Measurements from ENCODE around the gene BPIFB1. TPM values are rescaled to one million over a fixed set of nuclear protein-coding genes. Genes with fewer than 3 reads are reported as not detected.

The BPIFB1 gene
- total and polyA plus RNA-seq, 2 of the 13 experiments (the other 11 are each of a cell fraction or from before 2014, with no cell fraction given): 0.82 to 4.4 TPM

- Histone ChIP-seq H3K4me3 (replicated peaks in 1 of 3; ENCODE audit: insufficient read depth in 1 of 3, low read depth in 2 of 3, low read length in 3 of 3) (peak overlapping the region in 2 of 3 experiments; percentile 0 to 17; a peak in 1 of 6 replicates), H3K4me2 (ENCODE audit: low read depth, low read length) (peak overlapping the region; percentile 59), H2AFZ (ENCODE audit: low read length) (no peak overlapping the region), H3K36me3 (replicated peaks in 1 of 2; ENCODE audit: control insufficient read depth in 1 of 2, insufficient read depth in 2 of 2, low read length in 2 of 2) (no peaks in the 10 kb centered on the region), H3K27ac (ENCODE audit: extremely low read length, insufficient read depth, low read length) (no peak overlapping the region), H3K9me3 (ENCODE audit: low read length) (no peaks in the 10 kb centered on the region), H3K79me2 (ENCODE audit: insufficient read depth, low read length) (no peaks in the 10 kb centered on the region), H3K4me1 (ENCODE audit: insufficient read depth, low read length) (peaks cover 76% of the 10 kb centered on the region), H3K27me3 (ENCODE audit: control insufficient read depth in 1 of 2, insufficient read depth in 2 of 2, low read length in 2 of 2) (peaks cover 0 to 4% of the 10 kb centered on the region in 2 experiments; a peak in 1 of 5 replicates), H3K9ac (ENCODE audit: insufficient read depth, low read depth, low read length) (peak overlapping the region; percentile 17; the same call in 1 of the 2 replicates), H4K20me1 (ENCODE audit: insufficient read depth, low read length) (no peaks in the 10 kb centered on the region)
- no TSS peak for BruUV-seq (replicated peaks)
- in situ Hi-C loops (cut with HindIII; ENCODE audit: extremely low pct_ligation_motif_present, low pct_unique_long_range_greater_than_20kb) (no loop called here), intact Hi-C loops (cut with micrococcal nuclease; ENCODE audit: unreplicated experiment) (loop anchor here (2.0 kb wide), 1 partner anchor 17 kb away; no protein-coding TSS in a partner anchor)
- CTCF ChIA-PET (ENCODE audit: low intra/inter-chr PET ratio, low total read pairs): no interaction called here
- 5% methylated on average over 8 of the region's 8 CpGs for WGBS (ENCODE audit: low lambda C conversion rate)
- DNase-seq (ENCODE audit: low spot score): peak; percentile 90
- FAIRE-seq: peak; percentile 79
- peak; percentile 54 for ATAC-seq
- POLR2A ChIA-PET: interaction anchor here (1.0 kb wide), 1 partner anchor 34 kb away, joined by 3 read pairs; no protein-coding TSS in a partner anchor
- TF ChIP-seq SP5 (CRISPR knock-in tag; IDR thresholded peaks at IDR 0.05; ENCODE audit: borderline replicate concordance, low read depth): peak; percentile 97
- TF ChIP-seq RAD51 (IDR thresholded peaks at IDR 0.05; ENCODE audit: borderline replicate concordance): no peak
- no peak for TF ChIP-seq ZNF235 (CRISPR knock-in tag; IDR thresholded peaks at IDR 0.05; ENCODE audit: borderline replicate concordance)
- no peak for TF ChIP-seq ZNF878 (CRISPR knock-in tag; IDR thresholded peaks at IDR 0.05)
- no peak for TF ChIP-seq TBL1XR1 (IDR thresholded peaks at IDR 0.05; ENCODE audit: borderline replicate concordance, low read length, partially characterized antibody)
- no peak for TF ChIP-seq ZBTB20 (CRISPR knock-in tag; IDR thresholded peaks at IDR 0.05; ENCODE audit: borderline replicate concordance, low read depth)
- TF ChIP-seq MLX (CRISPR knock-in tag; IDR thresholded peaks at IDR 0.05): 0 out of 2 replicates have a peak, but pooled peaks have one; percentile 24
- no peak for TF ChIP-seq ZNF83 (CRISPR knock-in tag; IDR thresholded peaks at IDR 0.05; ENCODE audit: borderline replicate concordance)
- 0 out of 2 replicates have a peak, but pooled peaks have one; percentile 60 for TF ChIP-seq ZNF557 (CRISPR knock-in tag; IDR thresholded peaks at IDR 0.05)
- TF ChIP-seq KAT7 (CRISPR knock-in tag; IDR thresholded peaks at IDR 0.05; ENCODE audit: borderline replicate concordance): no peak
- TF ChIP-seq, protein P1, sequence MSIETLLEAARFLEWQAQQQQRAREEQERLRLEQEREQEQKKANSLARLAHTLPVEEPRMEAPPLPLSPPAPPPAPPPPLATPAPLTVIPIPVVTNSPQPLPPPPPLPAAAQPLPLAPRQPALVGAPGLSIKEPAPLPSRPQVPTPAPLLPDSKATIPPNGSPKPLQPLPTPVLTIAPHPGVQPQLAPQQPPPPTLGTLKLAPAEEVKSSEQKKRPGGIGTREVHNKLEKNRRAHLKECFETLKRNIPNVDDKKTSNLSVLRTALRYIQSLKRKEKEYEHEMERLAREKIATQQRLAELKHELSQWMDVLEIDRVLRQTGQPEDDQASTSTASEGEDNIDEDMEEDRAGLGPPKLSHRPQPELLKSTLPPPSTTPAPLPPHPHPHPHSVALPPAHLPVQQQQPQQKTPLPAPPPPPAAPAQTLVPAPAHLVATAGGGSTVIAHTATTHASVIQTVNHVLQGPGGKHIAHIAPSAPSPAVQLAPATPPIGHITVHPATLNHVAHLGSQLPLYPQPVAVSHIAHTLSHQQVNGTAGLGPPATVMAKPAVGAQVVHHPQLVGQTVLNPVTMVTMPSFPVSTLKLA (IDR thresholded peaks at IDR 0.05): no peak
- no peak for TF ChIP-seq JUN (CRISPR knock-in tag; IDR thresholded peaks at IDR 0.05)
- TF ChIP-seq RERE (CRISPR knock-in tag; IDR thresholded peaks at IDR 0.05; ENCODE audit: low read depth): peak; percentile 66; the same call in 1 of the 2 replicates
- no peak for TF ChIP-seq ZNF431 (CRISPR knock-in tag; IDR thresholded peaks at IDR 0.05; ENCODE audit: borderline replicate concordance, low read depth)
- no peak for TF ChIP-seq ZNF761 (CRISPR knock-in tag; conservative IDR thresholded peaks at IDR 0.05)
- TF ChIP-seq HBP1 (CRISPR knock-in tag; IDR thresholded peaks at IDR 0.05; ENCODE audit: low read depth): peak; percentile 41; the same call in 1 of the 2 replicates
Measured at GRCh38 chr20:33339515-33340058, 56.6 kb downstream of the BPIFB1 start.

Data from HepG2 (cell line).